Cardiac fibroblast (primary cell): ENCODE results near the gene ARID1A.
"Not testable (repeated sequence)": the region's sequence is repeated elsewhere in the genome, so short reads cannot be mapped to it uniquely, and the experiment has no call there.

Source experiments
- DNase-seq, 2 donors: peaks; one replicate each; pipeline versions ENCODE4 v3.0.0 to v3.0.0-alpha.2; 2010; ENCODE audit warnings: low read depth in 2 of 2
- H3K4me3 ChIP-seq, 2 donors: replicated peaks in 1 of 2; 1 replicate in 1 of 2; 2 replicates in 1 of 2; pipeline ENCODE4 v1.5.1; 2011; ENCODE audit warnings: low read depth in 2 of 2, low read length in 2 of 2, mild to moderate bottlenecking in 2 of 2, moderate library complexity in 1 of 2
- CTCF ChIP-seq: IDR thresholded peaks from one replicate; pipeline ENCODE4 v1.5.1; 2011; ENCODE audit warnings: low read depth, mild to moderate bottlenecking, low read length, inconsistent platforms

The ARID1A gene

GRCh38 chr1:26799479-26800142 lies 103.8 kb downstream of the ARID1A start:
- TF ChIP-seq CTCF, result no peak
- H3K4me3 ChIP-seq, result peak overlapping the region in 1 of 2 donors; percentile 2
- DNase-seq, result peak; percentile 73 to 96

GRCh38 chr1:26803932-26804331 lies 108.1 kb downstream of the ARID1A start:
- DNase-seq, H3K4me3 ChIP-seq: not testable (repeated sequence)

GRCh38 chr1:26810105-26810504 lies 114.3 kb downstream of the ARID1A start:
- not testable (repeated sequence) for H3K4me3 ChIP-seq
- peak; percentile 75 to 80 for DNase-seq
- peak; percentile 85 for TF ChIP-seq CTCF

- no peak for TF ChIP-seq CTCF
- H3K4me3 ChIP-seq, result no peak overlapping the region
- no peak for DNase-seq
Observed at GRCh38 chr1:26811057-26811456, 115.2 kb downstream of the ARID1A start.

- TF ChIP-seq CTCF, result no peak
- DNase-seq, result no peak
- no peak overlapping the region for H3K4me3 ChIP-seq
Observed at GRCh38 chr1:26811708-26812107, 115.9 kb downstream of the ARID1A start.

- H3K4me3 ChIP-seq, result no peak overlapping the region
- DNase-seq, result no peak
- TF ChIP-seq CTCF, result no peak
Observed at GRCh38 chr1:26814377-26814776, 118.6 kb downstream of the ARID1A start.

GRCh38 chr1:26814893-26815292 lies 119.1 kb downstream of the ARID1A start:
- no peak for TF ChIP-seq CTCF
- DNase-seq, result no peak
- H3K4me3 ChIP-seq, result no peak overlapping the region
